HepG2 (cell line): ENCODE measurements around the gene NLE1. TPM values are rescaled to one million over a fixed set of nuclear protein-coding genes. Genes with fewer than 3 reads are reported as not detected.
A peak's percentile ranks its signal among the peaks of the same experiment; 100 is the strongest.

Source experiments
- BCL6 ChIP-seq: IDR thresholded peaks from 2 replicates; pipeline ENCODE4 v1.6.1; 2016; ENCODE audit warnings: missing genetic modification reagents, missing compliant biosample characterization
- GPN1 ChIP-seq: sonication (generic); formaldehyde crosslinking; IDR thresholded peaks from 2 replicates; pipeline ENCODE4 v1.5.1; 2020; ENCODE audit warnings: missing genetic modification reagents, borderline replicate concordance
- MAF1 ChIP-seq: sonication (generic); formaldehyde crosslinking; IDR thresholded peaks from 2 replicates; pipeline ENCODE4 v1.5.0; 2020; ENCODE audit warnings: missing genetic modification reagents, borderline replicate concordance
- NCOA2 ChIP-seq: sonication (generic); formaldehyde crosslinking; IDR thresholded peaks from 2 replicates; pipeline ENCODE4 v1.8.0; 2022; ENCODE audit warnings: inconsistent platforms
- PAF1 ChIP-seq: IDR thresholded peaks from 2 replicates; pipeline ENCODE4 v1.6.1; 2016; ENCODE audit warnings: missing genetic modification reagents, missing compliant biosample characterization
- PRMT3 ChIP-seq: sonication (generic); formaldehyde crosslinking; IDR thresholded peaks from 2 replicates; pipeline ENCODE4 v1.8.1; 2022; ENCODE audit warnings: low read depth, mild to moderate bottlenecking, moderate library complexity, missing genetic modification reagents, borderline replicate concordance
- REPIN1 ChIP-seq: sonication (generic); formaldehyde crosslinking; IDR thresholded peaks from 2 replicates; pipeline ENCODE4 v1.8.0; 2022; ENCODE audit warnings: missing genetic modification reagents, low read depth, mild to moderate bottlenecking, borderline replicate concordance
- RFX1 ChIP-seq: fragments of 450-650 bp; IDR thresholded peaks from 2 replicates; pipeline ENCODE4 v1.6.1; 2017
- SNAI1 ChIP-seq: sonication (generic); formaldehyde crosslinking; IDR thresholded peaks from 2 replicates; pipeline ENCODE4 v1.5.0; 2020; ENCODE audit warnings: mild to moderate bottlenecking, missing genetic modification reagents, borderline replicate concordance
- SP5 ChIP-seq: IDR thresholded peaks from 2 replicates; pipeline ENCODE4 v1.6.1; 2016; ENCODE audit warnings: low read depth, borderline replicate concordance
- TGIF2 ChIP-seq: IDR thresholded peaks from 2 replicates; pipeline ENCODE4 v1.6.1; 2016; ENCODE audit warnings: control low read depth, missing compliant biosample characterization
- ZNF430 ChIP-seq: sonication (generic); formaldehyde crosslinking; IDR thresholded peaks from 2 replicates; pipeline ENCODE4 v1.9.0; 2021; ENCODE audit warnings: mild to moderate bottlenecking, missing genetic modification reagents
- ZNF484 ChIP-seq: sonication (generic); formaldehyde crosslinking; IDR thresholded peaks from 2 replicates; pipeline ENCODE4 v1.5.1; 2020; ENCODE audit warnings: mild to moderate bottlenecking, low read depth, missing genetic modification reagents, borderline replicate concordance
- ZNF598 ChIP-seq: sonication (generic); formaldehyde crosslinking; IDR thresholded peaks from 2 replicates; pipeline ENCODE4 v1.5.1; 2020; ENCODE audit warnings: mild to moderate bottlenecking, missing genetic modification reagents, borderline replicate concordance
- ZNF619 ChIP-seq: sonication (generic); formaldehyde crosslinking; IDR thresholded peaks from 2 replicates; pipeline ENCODE4 v1.4.0; 2020; ENCODE audit warnings: mild to moderate bottlenecking, missing genetic modification reagents
- ZNF83 ChIP-seq: sonication (generic); formaldehyde crosslinking; IDR thresholded peaks from 2 replicates; pipeline ENCODE4 v1.4.0; 2020; ENCODE audit warnings: missing genetic modification reagents, mild to moderate bottlenecking, borderline replicate concordance
- polyA plus RNA-seq, 8 experiments: library from polyadenylated mRNA; depleted of rRNA in 3 of 8; stranded (reverse) in 7 of 8; unstranded in 1 of 8; fragments of >200 nt; fragmentation: Illumina TruSeq in 4 of 8; extraction: Trizol in 4 of 8; gene quantifications; 2 replicates each; pipeline versions ENCODE4 v1.2.1 to v1.2.3, GENCODE V29; 2011 to 2016; ENCODE audit warnings: low read depth in 4 of 8, missing spikeins in 1 of 8, mixed read lengths in 1 of 8; ENCODE audit not compliant: insufficient read depth in 1 of 8
- total RNA-seq, 5 experiments: library from RNA; depleted of rRNA; stranded (reverse); fragments of >200 nt; fragmentation: Illumina TruSeq; extraction: Trizol; gene quantifications; 2 replicates each; pipeline ENCODE4 v1.2.3, GENCODE V29; 2016; ENCODE audit warnings: low read depth in 1 of 5
- TF ChIP-seq, protein P1 (sequence below): sonication (generic); formaldehyde crosslinking; IDR thresholded peaks from 2 replicates; pipeline ENCODE4 v1.5.1; 2020; ENCODE audit warnings: mild to moderate bottlenecking, missing genetic modification reagents, borderline replicate concordance
- TF ChIP-seq, protein P2 (sequence below): IDR thresholded peaks from 2 replicates; pipeline ENCODE4 v1.4.0; 2020; ENCODE audit warnings: mild to moderate bottlenecking, missing genetic modification reagents
- TF ChIP-seq, protein P3 (sequence below): sonication (generic); formaldehyde crosslinking; IDR thresholded peaks from 2 replicates; pipeline ENCODE4 v1.4.0; 2020; ENCODE audit warnings: missing genetic modification reagents
- TF ChIP-seq, protein P4 (sequence below): IDR thresholded peaks from 2 replicates; pipeline ENCODE4 v1.6.1; 2016; ENCODE audit warnings: mild to moderate bottlenecking, missing biosample characterization, missing genetic modification reagents

The NLE1 gene
- total and polyA plus RNA-seq, 2 of the 13 experiments (the other 11 are each of a cell fraction or from before 2014, with no cell fraction given), result 20.3 to 34.5 TPM

DNA sequence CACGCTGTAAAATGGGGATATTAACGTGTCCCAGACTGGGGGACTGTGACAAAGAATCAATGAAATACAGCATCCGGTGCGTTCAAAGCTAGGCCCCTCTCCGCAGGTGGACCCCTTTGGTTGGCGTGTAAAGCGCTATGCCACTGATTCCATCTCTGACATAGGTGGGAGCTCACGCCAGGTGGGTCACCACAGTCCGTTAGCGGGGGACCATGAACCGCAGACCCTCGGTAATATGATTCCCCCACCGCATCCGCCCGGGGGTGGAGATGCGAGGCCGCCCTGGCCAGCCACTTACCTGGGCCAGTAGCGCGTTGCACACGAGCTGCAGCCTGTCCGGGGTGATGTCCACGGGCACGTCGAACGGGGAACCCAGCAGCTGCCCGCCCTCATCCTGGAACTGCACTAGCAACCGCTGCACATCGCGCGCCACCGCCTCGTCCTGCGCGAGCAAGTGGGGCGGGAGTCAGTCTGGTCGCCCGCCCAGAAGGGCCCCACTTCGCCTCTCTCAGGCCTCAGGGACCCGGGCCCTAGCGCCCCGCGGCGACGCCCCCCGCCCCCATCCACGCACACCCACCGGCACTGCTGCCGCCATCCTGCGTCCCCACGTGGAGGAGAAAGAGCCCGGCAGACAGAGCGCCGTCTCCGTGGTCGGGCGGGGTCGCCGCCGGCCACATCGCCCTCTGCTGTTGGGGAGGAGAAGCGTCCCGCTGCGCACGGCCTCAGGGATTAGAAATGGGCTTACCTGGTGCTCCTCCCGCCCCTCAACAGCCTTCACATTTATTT, at the start of gene NLE1 (continued):
- TF ChIP-seq, protein P1, sequence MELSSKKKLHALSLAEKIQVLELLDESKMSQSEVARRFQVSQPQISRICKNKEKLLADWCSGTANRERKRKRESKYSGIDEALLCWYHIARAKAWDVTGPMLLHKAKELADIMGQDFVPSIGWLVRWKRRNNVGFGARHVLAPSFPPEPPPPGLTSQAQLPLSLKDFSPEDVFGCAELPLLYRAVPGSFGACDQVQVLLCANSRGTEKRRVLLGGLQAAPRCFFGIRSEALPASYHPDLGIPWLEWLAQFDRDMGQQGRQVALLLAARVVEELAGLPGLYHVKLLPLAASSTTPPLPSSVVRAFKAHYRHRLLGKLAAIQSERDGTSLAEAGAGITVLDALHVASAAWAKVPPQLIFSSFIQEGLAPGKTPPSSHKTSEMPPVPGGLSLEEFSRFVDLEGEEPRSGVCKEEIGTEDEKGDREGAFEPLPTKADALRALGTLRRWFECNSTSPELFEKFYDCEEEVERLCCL (CRISPR knock-in tag), result no peak
- TF ChIP-seq PAF1 (CRISPR knock-in tag) (no peak), GPN1 (CRISPR knock-in tag) (0 out of 2 replicates have a peak, but pooled peaks have one; percentile 54), ZNF598 (CRISPR knock-in tag) (peak; percentile 17; the same call in 1 of the 2 replicates), SP5 (CRISPR knock-in tag) (peak; percentile 11; the same call in 1 of the 2 replicates), SNAI1 (CRISPR knock-in tag) (peak; percentile 67; the same call in 1 of the 2 replicates), BCL6 (CRISPR knock-in tag) (peak; percentile 55; the same call in 1 of the 2 replicates), NCOA2 (CRISPR knock-in tag) (0 out of 2 replicates have a peak, but pooled peaks have one; percentile 30), TGIF2 (CRISPR knock-in tag) (peak; percentile 87), ZNF484 (CRISPR knock-in tag) (no peak; the same call in 1 of the 2 replicates), ZNF619 (CRISPR knock-in tag) (peak; percentile 81; the same call in 1 of the 2 replicates), PRMT3 (CRISPR knock-in tag) (no peak), RFX1 (no peak), MAF1 (CRISPR knock-in tag) (no peak), REPIN1 (CRISPR knock-in tag) (peak; percentile 94), ZNF430 (CRISPR knock-in tag) (peak; percentile 79; the same call in 1 of the 2 replicates), ZNF83 (0 out of 2 replicates have a peak, but pooled peaks have one; percentile 62)
- TF ChIP-seq, protein P2, sequence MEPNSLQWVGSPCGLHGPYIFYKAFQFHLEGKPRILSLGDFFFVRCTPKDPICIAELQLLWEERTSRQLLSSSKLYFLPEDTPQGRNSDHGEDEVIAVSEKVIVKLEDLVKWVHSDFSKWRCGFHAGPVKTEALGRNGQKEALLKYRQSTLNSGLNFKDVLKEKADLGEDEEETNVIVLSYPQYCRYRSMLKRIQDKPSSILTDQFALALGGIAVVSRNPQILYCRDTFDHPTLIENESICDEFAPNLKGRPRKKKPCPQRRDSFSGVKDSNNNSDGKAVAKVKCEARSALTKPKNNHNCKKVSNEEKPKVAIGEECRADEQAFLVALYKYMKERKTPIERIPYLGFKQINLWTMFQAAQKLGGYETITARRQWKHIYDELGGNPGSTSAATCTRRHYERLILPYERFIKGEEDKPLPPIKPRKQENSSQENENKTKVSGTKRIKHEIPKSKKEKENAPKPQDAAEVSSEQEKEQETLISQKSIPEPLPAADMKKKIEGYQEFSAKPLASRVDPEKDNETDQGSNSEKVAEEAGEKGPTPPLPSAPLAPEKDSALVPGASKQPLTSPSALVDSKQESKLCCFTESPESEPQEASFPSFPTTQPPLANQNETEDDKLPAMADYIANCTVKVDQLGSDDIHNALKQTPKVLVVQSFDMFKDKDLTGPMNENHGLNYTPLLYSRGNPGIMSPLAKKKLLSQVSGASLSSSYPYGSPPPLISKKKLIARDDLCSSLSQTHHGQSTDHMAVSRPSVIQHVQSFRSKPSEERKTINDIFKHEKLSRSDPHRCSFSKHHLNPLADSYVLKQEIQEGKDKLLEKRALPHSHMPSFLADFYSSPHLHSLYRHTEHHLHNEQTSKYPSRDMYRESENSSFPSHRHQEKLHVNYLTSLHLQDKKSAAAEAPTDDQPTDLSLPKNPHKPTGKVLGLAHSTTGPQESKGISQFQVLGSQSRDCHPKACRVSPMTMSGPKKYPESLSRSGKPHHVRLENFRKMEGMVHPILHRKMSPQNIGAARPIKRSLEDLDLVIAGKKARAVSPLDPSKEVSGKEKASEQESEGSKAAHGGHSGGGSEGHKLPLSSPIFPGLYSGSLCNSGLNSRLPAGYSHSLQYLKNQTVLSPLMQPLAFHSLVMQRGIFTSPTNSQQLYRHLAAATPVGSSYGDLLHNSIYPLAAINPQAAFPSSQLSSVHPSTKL (CRISPR knock-in tag), result peak; percentile 74
- TF ChIP-seq, protein P3, sequence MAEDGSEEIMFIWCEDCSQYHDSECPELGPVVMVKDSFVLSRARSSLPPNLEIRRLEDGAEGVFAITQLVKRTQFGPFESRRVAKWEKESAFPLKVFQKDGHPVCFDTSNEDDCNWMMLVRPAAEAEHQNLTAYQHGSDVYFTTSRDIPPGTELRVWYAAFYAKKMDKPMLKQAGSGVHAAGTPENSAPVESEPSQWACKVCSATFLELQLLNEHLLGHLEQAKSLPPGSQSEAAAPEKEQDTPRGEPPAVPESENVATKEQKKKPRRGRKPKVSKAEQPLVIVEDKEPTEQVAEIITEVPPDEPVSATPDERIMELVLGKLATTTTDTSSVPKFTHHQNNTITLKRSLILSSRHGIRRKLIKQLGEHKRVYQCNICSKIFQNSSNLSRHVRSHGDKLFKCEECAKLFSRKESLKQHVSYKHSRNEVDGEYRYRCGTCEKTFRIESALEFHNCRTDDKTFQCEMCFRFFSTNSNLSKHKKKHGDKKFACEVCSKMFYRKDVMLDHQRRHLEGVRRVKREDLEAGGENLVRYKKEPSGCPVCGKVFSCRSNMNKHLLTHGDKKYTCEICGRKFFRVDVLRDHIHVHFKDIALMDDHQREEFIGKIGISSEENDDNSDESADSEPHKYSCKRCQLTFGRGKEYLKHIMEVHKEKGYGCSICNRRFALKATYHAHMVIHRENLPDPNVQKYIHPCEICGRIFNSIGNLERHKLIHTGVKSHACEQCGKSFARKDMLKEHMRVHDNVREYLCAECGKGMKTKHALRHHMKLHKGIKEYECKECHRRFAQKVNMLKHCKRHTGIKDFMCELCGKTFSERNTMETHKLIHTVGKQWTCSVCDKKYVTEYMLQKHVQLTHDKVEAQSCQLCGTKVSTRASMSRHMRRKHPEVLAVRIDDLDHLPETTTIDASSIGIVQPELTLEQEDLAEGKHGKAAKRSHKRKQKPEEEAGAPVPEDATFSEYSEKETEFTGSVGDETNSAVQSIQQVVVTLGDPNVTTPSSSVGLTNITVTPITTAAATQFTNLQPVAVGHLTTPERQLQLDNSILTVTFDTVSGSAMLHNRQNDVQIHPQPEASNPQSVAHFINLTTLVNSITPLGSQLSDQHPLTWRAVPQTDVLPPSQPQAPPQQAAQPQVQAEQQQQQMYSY (CRISPR knock-in tag), result no peak
- TF ChIP-seq, protein P4, sequence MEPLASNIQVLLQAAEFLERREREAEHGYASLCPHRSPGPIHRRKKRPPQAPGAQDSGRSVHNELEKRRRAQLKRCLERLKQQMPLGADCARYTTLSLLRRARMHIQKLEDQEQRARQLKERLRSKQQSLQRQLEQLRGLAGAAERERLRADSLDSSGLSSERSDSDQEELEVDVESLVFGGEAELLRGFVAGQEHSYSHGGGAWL (CRISPR knock-in tag), result peak; percentile 97
